ACC112 (cell line): ENCODE results near the gene LCLAT1.
"Not testable (repeated sequence)": the region's sequence is repeated elsewhere in the genome, so short reads cannot be mapped to it uniquely, and the experiment has no call there.

Experiments
- H2AFZ ChIP-seq: fragments of 200-600 bp; sonication (generic); one replicate; pipeline ENCODE4 v1.6.0; 2017; ENCODE audit warnings: antibody characterized with exemption, low read length; ENCODE audit not compliant: unreplicated experiment
- H3K27ac ChIP-seq: fragments of 200-600 bp; sonication (generic); 2 replicates; pipeline ENCODE4 v1.5.1; 2014; ENCODE audit warnings: low read depth, mild to moderate bottlenecking, antibody characterized with exemption, low read length, moderate library complexity
- H3K27me3 ChIP-seq: fragments of 200-600 bp; sonication (generic); 2 replicates; pipeline ENCODE4 v1.6.1; 2014; ENCODE audit warnings: mild to moderate bottlenecking, antibody characterized with exemption, low read length, moderate library complexity, mixed read lengths; ENCODE audit not compliant: insufficient read depth
- H3K36me3 ChIP-seq: fragments of 200-600 bp; sonication (generic); 2 replicates; pipeline ENCODE4 v1.6.1; 2016; ENCODE audit warnings: mild to moderate bottlenecking, antibody characterized with exemption, low read length, moderate library complexity, mixed read lengths; ENCODE audit not compliant: insufficient read depth
- H3K4me1 ChIP-seq: fragments of 200-600 bp; sonication (generic); one replicate; pipeline ENCODE4 v1.6.1; 2016; ENCODE audit warnings: low read length, mixed read lengths; ENCODE audit not compliant: insufficient read depth, unreplicated experiment, control insufficient read depth
- H3K4me3 ChIP-seq: fragments of 200-600 bp; sonication (generic); 2 replicates; pipeline ENCODE4 v1.5.1; 2014; ENCODE audit warnings: mild to moderate bottlenecking, low read depth, low read length
- H3K79me2 ChIP-seq: fragments of 200-600 bp; sonication (generic); one replicate; pipeline ENCODE4 v1.6.0; 2016; ENCODE audit warnings: low read length; ENCODE audit not compliant: control insufficient read depth, unreplicated experiment, insufficient read depth

LCLAT1 gene

DNA sequence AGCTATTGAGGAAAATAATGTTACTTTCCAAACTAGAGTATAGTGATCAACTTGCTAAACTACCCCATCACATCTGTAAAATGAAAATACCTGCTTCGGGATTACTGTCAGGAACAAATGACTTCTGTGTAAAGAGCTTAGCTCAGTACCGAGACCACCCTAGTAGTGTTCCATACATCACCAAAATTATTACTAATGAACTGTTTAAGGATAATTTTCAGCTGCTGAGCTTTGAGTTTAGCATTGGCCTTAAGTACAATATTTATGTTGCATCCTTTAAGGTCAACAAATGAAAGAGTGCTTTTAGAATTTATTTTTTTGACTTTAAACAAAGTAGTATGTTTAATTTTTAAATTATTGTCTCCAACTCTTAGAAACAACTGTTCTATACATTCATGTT is 144.1 kb downstream of the LCLAT1 start:
- no peak overlapping the region for H2AFZ ChIP-seq
- no peak overlapping the region for H3K4me3 ChIP-seq
- H3K36me3 ChIP-seq = no peaks in the 10 kb centered on the region
- no peaks in the 10 kb centered on the region for H3K27me3 ChIP-seq
- no peaks in the 10 kb centered on the region for H3K79me2 ChIP-seq
- H3K4me1 ChIP-seq = no peaks in the 10 kb centered on the region
- H3K27ac ChIP-seq = no peak overlapping the region

DNA sequence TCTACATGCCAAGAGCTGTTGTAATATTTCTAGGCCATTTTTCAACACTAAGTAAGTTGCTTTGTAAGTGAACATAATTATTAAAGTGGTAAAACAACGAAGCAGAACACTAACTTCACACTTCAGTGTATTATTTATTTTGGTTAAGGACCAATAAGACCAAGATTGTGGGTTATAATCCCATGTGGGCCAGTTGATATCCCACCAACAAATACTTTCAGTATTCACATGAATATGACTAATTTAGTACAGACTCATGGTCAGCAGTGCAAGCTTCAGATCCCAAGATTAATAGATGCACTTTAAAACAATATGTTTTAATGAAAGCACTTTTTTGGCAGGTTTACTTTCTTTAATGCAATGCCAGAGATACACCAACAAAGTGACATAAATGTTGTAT is 154.3 kb downstream of the LCLAT1 start:
- no peaks in the 10 kb centered on the region for H3K79me2 ChIP-seq
- peaks cover 8% of the 10 kb centered on the region for H3K36me3 ChIP-seq
- H2AFZ ChIP-seq = no peak overlapping the region
- no peak overlapping the region for H3K27ac ChIP-seq
- H3K4me3 ChIP-seq = no peak overlapping the region
- H3K27me3 ChIP-seq = no peaks in the 10 kb centered on the region
- H3K4me1 ChIP-seq = no peaks in the 10 kb centered on the region

DNA sequence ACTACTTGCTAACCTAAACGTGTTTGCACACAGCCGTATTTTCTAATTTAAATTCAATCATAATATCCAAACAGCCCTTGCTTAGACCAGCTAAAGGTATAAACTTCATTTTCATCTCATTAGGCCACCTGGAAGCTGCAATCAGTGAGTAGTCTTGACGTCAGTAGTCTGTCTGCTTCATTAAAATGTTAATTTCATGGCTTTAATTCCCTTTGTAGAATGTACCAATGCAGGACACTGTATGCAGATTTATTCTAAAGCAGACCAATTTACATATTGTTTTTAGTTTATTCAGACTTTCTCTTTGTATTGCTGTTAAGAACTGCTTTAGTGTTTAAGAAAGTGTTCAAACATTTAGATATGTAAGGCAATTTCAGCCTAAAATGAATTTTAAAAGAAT is 158.2 kb downstream of the LCLAT1 start:
- Histone ChIP-seq H3K27ac (no peak overlapping the region), H3K36me3 (peaks cover under 1% of the 10 kb centered on the region; the same call in 1 of the 2 replicates), H2AFZ (no peak overlapping the region), H3K4me3 (no peak overlapping the region), H3K79me2 (no peaks in the 10 kb centered on the region), H3K4me1 (no peaks in the 10 kb centered on the region), H3K27me3 (no peaks in the 10 kb centered on the region)

DNA sequence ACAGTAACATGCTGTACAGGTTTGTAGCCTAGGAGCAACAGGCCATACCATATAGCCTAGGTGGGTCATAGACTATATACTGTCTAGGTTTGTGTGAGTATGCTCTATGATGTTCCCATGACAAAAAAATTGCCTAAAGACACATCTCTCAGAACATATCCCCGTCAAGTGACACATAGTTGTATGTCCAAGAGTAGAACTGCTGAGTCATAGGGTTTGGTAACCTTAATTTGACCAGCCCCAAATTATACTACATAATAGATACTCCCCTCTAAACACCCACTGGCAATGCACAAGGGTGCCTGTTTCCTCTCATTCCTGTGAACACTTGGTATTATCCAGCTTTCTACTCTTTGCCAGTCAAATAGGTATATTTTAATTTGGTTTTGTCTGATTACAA is 161.6 kb downstream of the LCLAT1 start:
- no peaks in the 10 kb centered on the region for H3K27me3 ChIP-seq
- no peak overlapping the region for H3K27ac ChIP-seq

DNA sequence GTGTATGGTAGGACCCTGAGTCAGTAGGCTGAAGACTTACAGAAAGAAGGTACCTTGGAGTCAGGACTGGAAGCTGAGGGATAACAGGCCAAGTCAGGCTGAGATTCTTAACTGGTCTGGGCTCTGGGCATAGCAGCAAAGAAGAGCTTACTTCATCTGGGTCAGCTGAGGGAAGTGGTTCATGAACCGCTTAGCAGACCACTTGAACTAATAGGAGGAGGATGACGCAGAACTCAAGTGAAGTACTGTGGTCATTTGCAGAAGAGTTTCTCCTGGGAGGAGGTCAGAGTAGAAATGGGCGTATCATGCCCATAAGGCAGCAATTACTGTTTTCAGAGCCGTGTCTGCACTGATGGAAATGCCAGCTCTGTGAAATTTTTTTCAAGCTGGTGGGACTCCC is 164.5 kb downstream of the LCLAT1 start:
- no peak overlapping the region for H3K4me3 ChIP-seq
- no peaks in the 10 kb centered on the region for H3K36me3 ChIP-seq
- H2AFZ ChIP-seq = no peak overlapping the region
- no peaks in the 10 kb centered on the region for H3K27me3 ChIP-seq
- H3K4me1 ChIP-seq = no peaks in the 10 kb centered on the region
- H3K79me2 ChIP-seq = no peaks in the 10 kb centered on the region
- H3K27ac ChIP-seq = no peak overlapping the region

More for the DNA sequence above, 161.6 kb downstream of the LCLAT1 start:
- no peaks in the 10 kb centered on the region for H3K4me1 ChIP-seq
- no peaks in the 10 kb centered on the region for H3K36me3 ChIP-seq
- no peak overlapping the region for H3K4me3 ChIP-seq
- no peaks in the 10 kb centered on the region for H3K79me2 ChIP-seq
- no peak overlapping the region for H2AFZ ChIP-seq

DNA sequence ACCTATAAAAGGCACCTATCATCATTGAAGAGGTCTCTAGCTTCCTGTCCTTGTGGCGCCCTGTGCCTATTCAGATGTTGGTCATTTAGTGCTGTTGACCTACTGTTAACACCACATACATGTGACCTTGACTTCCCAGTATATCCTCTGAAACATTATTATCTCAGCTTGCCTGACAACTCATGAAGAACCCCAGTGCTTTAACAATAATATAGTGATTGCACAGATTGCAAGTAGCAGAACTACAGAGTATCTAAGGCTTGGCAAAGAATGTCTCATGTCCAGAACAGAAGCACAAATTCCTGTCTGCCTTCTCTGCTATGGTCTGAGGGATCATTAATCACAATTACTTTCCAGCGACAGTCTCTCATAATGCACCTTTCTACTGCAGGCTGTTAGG is 165.3 kb downstream of the LCLAT1 start:
- Histone ChIP-seq H3K36me3 (no peaks in the 10 kb centered on the region), H3K4me1 (no peaks in the 10 kb centered on the region), H2AFZ (no peak overlapping the region), H3K27ac (no peak overlapping the region), H3K27me3 (no peaks in the 10 kb centered on the region), H3K79me2 (no peaks in the 10 kb centered on the region), H3K4me3 (no peak overlapping the region)

DNA sequence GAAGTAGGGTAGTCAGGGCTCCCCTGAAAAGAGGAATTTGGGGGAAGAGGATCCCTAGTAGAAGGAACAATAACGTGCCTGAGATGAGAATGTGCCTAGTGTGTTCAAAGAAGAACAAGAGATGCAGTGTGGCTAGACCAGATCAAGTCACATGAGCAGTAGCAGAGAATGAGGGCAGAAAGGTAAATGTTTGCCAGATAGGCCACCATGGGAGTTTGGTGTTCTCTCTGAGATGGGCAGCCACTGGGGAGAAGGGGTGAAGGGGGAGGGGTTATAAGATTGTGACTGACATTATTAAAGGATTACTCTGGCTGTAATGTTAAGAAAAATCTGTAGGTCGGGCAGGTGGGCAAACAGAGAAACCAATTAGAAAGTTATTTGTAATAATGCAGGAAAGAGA is 166.0 kb downstream of the LCLAT1 start:
- Histone ChIP-seq H3K79me2 (no peaks in the 10 kb centered on the region), H3K27ac (no peak overlapping the region), H3K4me1 (no peaks in the 10 kb centered on the region), H2AFZ (no peak overlapping the region), H3K36me3 (no peaks in the 10 kb centered on the region), H3K4me3 (no peak overlapping the region), H3K27me3 (no peaks in the 10 kb centered on the region)

DNA sequence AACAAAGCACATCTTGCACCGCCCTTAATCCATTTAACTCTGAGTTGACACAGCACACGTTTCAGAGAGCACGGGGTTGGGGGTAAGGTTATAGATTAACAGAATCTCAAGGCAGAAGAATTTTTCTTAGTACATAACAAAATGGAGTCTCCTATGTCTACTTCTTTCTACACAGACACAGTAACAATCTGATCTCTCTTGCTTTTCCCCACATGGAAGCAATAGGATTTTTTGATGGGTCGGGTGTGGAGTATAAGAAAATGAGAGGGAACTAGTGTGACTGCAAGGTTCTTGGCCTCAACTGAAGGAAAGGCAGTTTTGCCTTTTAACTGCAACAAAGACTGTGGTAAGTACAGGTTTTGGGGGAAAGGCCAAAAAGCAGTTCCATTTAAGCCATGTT is 167.2 kb downstream of the LCLAT1 start:
- not testable (repeated sequence) for H3K36me3 ChIP-seq, H3K79me2 ChIP-seq, H2AFZ ChIP-seq, H3K27me3 ChIP-seq, H3K4me3 ChIP-seq, H3K4me1 ChIP-seq, H3K27ac ChIP-seq

DNA sequence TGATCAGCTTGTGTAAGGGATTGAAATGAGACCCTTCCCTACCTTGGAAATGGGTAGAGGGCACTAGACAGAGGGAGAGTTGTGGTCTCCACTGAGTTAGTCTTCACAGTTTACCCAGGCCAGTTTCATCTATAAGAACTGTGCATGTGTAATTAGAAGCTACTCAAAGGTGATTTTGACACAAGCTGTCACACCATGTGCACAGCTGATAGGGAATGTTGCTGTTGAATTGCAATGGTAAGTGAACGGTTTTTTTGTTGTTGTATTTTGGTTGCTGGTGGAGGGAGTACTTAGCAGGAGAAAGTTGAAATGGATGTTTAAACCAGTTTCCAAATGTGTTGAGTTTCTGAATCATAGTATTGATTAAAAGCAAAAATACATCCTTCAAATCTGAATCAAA is 168.9 kb downstream of the LCLAT1 start:
- Histone ChIP-seq H2AFZ (no peak overlapping the region), H3K79me2 (no peaks in the 10 kb centered on the region), H3K36me3 (no peaks in the 10 kb centered on the region), H3K27ac (no peak overlapping the region), H3K27me3 (no peaks in the 10 kb centered on the region), H3K4me1 (no peaks in the 10 kb centered on the region), H3K4me3 (no peak overlapping the region)

DNA sequence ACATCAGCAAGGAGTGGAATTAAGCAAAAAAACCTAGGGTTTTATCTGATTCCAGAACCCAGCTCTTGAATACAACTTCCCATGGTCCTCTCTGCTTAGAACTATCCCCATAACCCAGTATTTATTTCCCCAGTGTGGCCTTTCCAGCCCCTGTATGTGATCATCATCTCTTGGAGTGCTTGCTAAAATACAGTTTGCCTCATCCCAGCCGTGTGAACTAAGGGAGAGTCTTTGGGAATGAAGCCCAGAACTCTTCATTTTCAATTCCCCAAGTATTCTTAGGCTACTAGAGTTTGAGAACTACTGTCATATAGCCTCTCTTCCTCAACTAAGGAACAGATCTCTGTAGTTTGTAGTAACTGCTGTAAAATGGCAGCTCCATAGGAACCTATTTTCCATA is 173.1 kb downstream of the LCLAT1 start:
- H3K79me2 ChIP-seq = no peaks in the 10 kb centered on the region
- no peak overlapping the region for H3K27ac ChIP-seq
- H3K27me3 ChIP-seq = no peaks in the 10 kb centered on the region
- H3K4me3 ChIP-seq = no peak overlapping the region
- no peaks in the 10 kb centered on the region for H3K4me1 ChIP-seq
- no peaks in the 10 kb centered on the region for H3K36me3 ChIP-seq
- H2AFZ ChIP-seq = no peak overlapping the region

DNA sequence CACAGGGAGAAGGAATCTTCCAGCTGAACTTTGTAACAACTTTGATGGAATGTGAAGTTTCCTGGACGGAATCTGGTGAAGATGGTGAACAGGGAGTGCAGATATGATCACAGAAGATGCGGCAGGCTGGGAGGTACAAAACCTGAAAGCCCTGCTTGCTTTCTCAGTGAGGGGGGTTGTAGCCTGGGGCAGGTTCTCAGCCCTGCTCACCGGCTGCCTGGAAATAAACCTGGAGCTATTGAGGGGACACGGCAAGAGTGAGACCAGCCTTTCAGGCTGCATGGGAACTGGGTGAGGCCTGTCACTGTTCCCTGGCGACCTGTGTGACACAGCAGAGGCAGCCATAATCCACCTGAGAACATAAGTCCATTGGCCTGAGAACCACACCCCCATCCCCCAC is 174.8 kb downstream of the LCLAT1 start:
- Histone ChIP-seq H3K4me1 (no peaks in the 10 kb centered on the region), H3K79me2 (no peaks in the 10 kb centered on the region), H3K27ac (no peak overlapping the region), H3K27me3 (no peaks in the 10 kb centered on the region), H3K36me3 (no peaks in the 10 kb centered on the region), H2AFZ (no peak overlapping the region), H3K4me3 (no peak overlapping the region)

DNA sequence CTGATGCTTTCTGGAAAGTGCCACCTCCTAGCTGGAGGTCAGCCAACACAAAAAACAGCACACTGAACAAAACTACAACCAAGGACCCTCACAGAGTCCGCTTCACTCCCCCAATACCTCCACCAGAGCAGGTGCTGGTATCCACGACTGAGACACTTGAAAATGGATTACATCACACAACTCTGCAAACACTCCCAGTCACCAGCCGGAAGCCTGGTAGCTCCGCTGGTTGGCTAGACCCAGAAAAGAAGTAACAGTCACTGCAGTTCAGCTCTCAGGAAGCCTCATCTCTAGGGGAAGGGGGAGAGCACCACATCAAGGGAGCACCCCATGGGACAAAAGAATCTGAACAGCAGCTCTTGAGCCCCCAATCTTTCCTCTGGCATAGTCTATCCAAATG is 175.4 kb downstream of the LCLAT1 start:
- no peak overlapping the region for H3K4me3 ChIP-seq
- H3K4me1 ChIP-seq = no peaks in the 10 kb centered on the region
- no peaks in the 10 kb centered on the region for H3K27me3 ChIP-seq
- H3K27ac ChIP-seq = no peak overlapping the region
- no peak overlapping the region for H2AFZ ChIP-seq
- H3K36me3 ChIP-seq = no peaks in the 10 kb centered on the region
- H3K79me2 ChIP-seq = no peaks in the 10 kb centered on the region
